H9 (cell line): Measurements from ENCODE around the gene PRKX. TPM values are rescaled to one million over a fixed set of nuclear protein-coding genes. Genes with fewer than 3 reads are reported as not detected.

Experiments used
- DNase-seq: peaks from one replicate; pipeline ENCODE4 v3.0.0-alpha.2; 2017
- H2AFZ ChIP-seq: one replicate; pipeline ENCODE4 v1.6.1; 2013; ENCODE audit warnings: mild to moderate bottlenecking, low read length, control low read depth, moderate library complexity
- H2AK5ac ChIP-seq: 2 replicates; pipeline ENCODE4 v1.6.1; 2013; ENCODE audit warnings: low read length, control low read depth, mixed read lengths; ENCODE audit not compliant: insufficient read length
- H2BK120ac ChIP-seq: one replicate; pipeline ENCODE4 v1.6.1; 2013; ENCODE audit warnings: low read depth, mild to moderate bottlenecking, low read length, control low read depth, inconsistent platforms; ENCODE audit not compliant: poor library complexity, severe bottlenecking
- H2BK12ac ChIP-seq: 2 replicates; pipeline ENCODE4 v1.6.1; 2013; ENCODE audit warnings: low read length, control low read depth, mixed read lengths, low read depth; ENCODE audit not compliant: insufficient read length
- H2BK15ac ChIP-seq: 2 replicates; pipeline ENCODE4 v1.6.1; 2013; ENCODE audit warnings: low read depth, low read length, control low read depth
- H2BK20ac ChIP-seq: one replicate; pipeline ENCODE4 v1.6.1; 2013; ENCODE audit warnings: low read depth, mild to moderate bottlenecking, low read length, control low read depth, inconsistent platforms; ENCODE audit not compliant: poor library complexity, severe bottlenecking
- H2BK5ac ChIP-seq: 2 replicates; pipeline ENCODE4 v1.6.1; 2013; ENCODE audit warnings: low read length, control low read depth, mixed read lengths; ENCODE audit not compliant: insufficient read length
- H3K14ac ChIP-seq: 2 replicates; pipeline ENCODE4 v1.6.1; 2013; ENCODE audit warnings: low read length, control low read depth; ENCODE audit not compliant: insufficient read depth
- H3K18ac ChIP-seq: 2 replicates; pipeline ENCODE4 v1.6.1; 2013; ENCODE audit warnings: low read depth, mild to moderate bottlenecking, mixed read lengths, low read length, control low read depth; ENCODE audit not compliant: insufficient read length
- H3K23ac ChIP-seq: 2 replicates; pipeline ENCODE4 v1.6.1; 2013; ENCODE audit warnings: low read length, control low read depth, mixed read lengths, low read depth; ENCODE audit not compliant: insufficient read length
- H3K23me2 ChIP-seq: 2 replicates; pipeline ENCODE4 v1.6.1; 2013; ENCODE audit warnings: low read depth, mild to moderate bottlenecking, mixed read lengths, low read length, control low read depth; ENCODE audit not compliant: insufficient read length, poor library complexity, severe bottlenecking
- H3K27ac ChIP-seq: 2 replicates; pipeline ENCODE4 v1.5.1; 2013; ENCODE audit warnings: low read length, control low read depth, mixed read lengths, low read depth; ENCODE audit not compliant: insufficient read length
- H3K27me3 ChIP-seq: 2 replicates; pipeline ENCODE4 v1.6.1; 2013; ENCODE audit warnings: low read length, control low read depth, inconsistent platforms; ENCODE audit not compliant: insufficient read depth
- H3K4ac ChIP-seq: 2 replicates; pipeline ENCODE4 v1.6.1; 2013; ENCODE audit warnings: low read depth, mild to moderate bottlenecking, control low read depth, inconsistent platforms, low read length, moderate library complexity
- H3K4me1 ChIP-seq: 2 replicates; pipeline ENCODE4 v1.6.1; 2013; ENCODE audit warnings: low read length, control low read depth, inconsistent platforms; ENCODE audit not compliant: insufficient read depth
- H3K4me2 ChIP-seq: 2 replicates; pipeline ENCODE4 v1.6.1; 2013; ENCODE audit warnings: low read length, control low read depth, mixed read lengths; ENCODE audit not compliant: insufficient read length, insufficient read depth
- H3K56ac ChIP-seq: 2 replicates; pipeline ENCODE4 v1.6.1; 2013; ENCODE audit warnings: low read depth, mild to moderate bottlenecking, mixed read lengths, low read length, control low read depth; ENCODE audit not compliant: insufficient read length
- H3K79me1 ChIP-seq: 2 replicates; pipeline ENCODE4 v1.6.1; 2013; ENCODE audit warnings: low read depth, mild to moderate bottlenecking, moderate library complexity, low read length, control low read depth, inconsistent platforms; ENCODE audit not compliant: insufficient read depth, poor library complexity, severe bottlenecking
- H3K79me2 ChIP-seq: 2 replicates; pipeline ENCODE4 v1.6.1; 2013; ENCODE audit warnings: low read length, control low read depth, inconsistent platforms; ENCODE audit not compliant: insufficient read depth
- H3K9ac ChIP-seq: 2 replicates; pipeline ENCODE4 v1.6.1; 2013; ENCODE audit warnings: low read length, control low read depth, mixed read lengths; ENCODE audit not compliant: insufficient read length; ENCODE audit errors: extremely low read depth
- H3K9me3 ChIP-seq: one replicate; pipeline ENCODE4 v1.6.1; 2013; ENCODE audit warnings: low read depth, low read length, inconsistent platforms; ENCODE audit not compliant: control insufficient read depth
- H3T11ph ChIP-seq: one replicate; pipeline ENCODE4 v1.6.1; 2013; ENCODE audit warnings: mild to moderate bottlenecking, low read length, control low read depth, inconsistent platforms
- H4K20me1 ChIP-seq: one replicate; pipeline ENCODE4 v1.6.1; 2013; ENCODE audit not compliant: control insufficient read depth, insufficient read length, insufficient read depth
- H4K5ac ChIP-seq: 2 replicates; pipeline ENCODE4 v1.6.1; 2013; ENCODE audit warnings: low read depth, mild to moderate bottlenecking, mixed read lengths, low read length, control low read depth; ENCODE audit not compliant: insufficient read length
- H4K8ac ChIP-seq: replicated peaks from 2 replicates; pipeline ENCODE4 v1.6.1; 2013; ENCODE audit warnings: low read length, control low read depth, mixed read lengths, low read depth; ENCODE audit not compliant: insufficient read length
- H4K91ac ChIP-seq: 2 replicates; pipeline ENCODE4 v1.6.1; 2013; ENCODE audit warnings: low read depth, mild to moderate bottlenecking, moderate library complexity, mixed read lengths, low read length, control low read depth; ENCODE audit not compliant: insufficient read length
- H3K27ac Mint-ChIP-seq, 3 experiments: 2 replicates in 2 of 3; 3 replicates in 1 of 3; pipeline ENCODE4 v1.8.0; 2020 to 2021; ENCODE audit warnings: mixed read lengths in 3 of 3, mild to moderate bottlenecking in 1 of 3, moderate library complexity in 1 of 3
- H3K27me3 Mint-ChIP-seq: 2 replicates; pipeline ENCODE4 v1.8.0; 2021; ENCODE audit warnings: low read depth, mild to moderate bottlenecking, moderate library complexity, mixed read lengths
- H3K36me3 Mint-ChIP-seq, 3 experiments: 2 replicates in 2 of 3; 3 replicates in 1 of 3; pipeline ENCODE4 v1.8.0; 2020 to 2021; ENCODE audit warnings: low read depth in 3 of 3, mixed read lengths in 3 of 3; ENCODE audit not compliant: insufficient read depth in 1 of 3
- H3K4me1 Mint-ChIP-seq, 2 experiments: 2 replicates each; pipeline ENCODE4 v1.8.0; 2020; ENCODE audit warnings: mixed read lengths in 2 of 2
- H3K4me3 Mint-ChIP-seq, 2 experiments: 2 replicates in 1 of 2; 3 replicates in 1 of 2; pipeline ENCODE4 v1.8.0; 2020 to 2021; ENCODE audit warnings: mild to moderate bottlenecking in 2 of 2, mixed read lengths in 2 of 2, moderate library complexity in 1 of 2
- H3K9me3 Mint-ChIP-seq, 2 experiments: 2 replicates in 1 of 2; 3 replicates in 1 of 2; pipeline ENCODE4 v1.8.0; 2020; ENCODE audit warnings: mild to moderate bottlenecking in 2 of 2, mixed read lengths in 2 of 2, moderate library complexity in 1 of 2
- WGBS: extraction: QIAGEN DNeasy Blood & Tissue Kit; methylation state at CpG from one replicate; pipeline ENCODE4 v1.1.7; 2013; ENCODE audit warnings: missing lambda C conversion rate, low lambda C conversion rate, mixed read lengths; ENCODE audit not compliant: insufficient read length; ENCODE audit errors: extremely low coverage; 5-methylcytosine and 5-hydroxymethylcytosine counted together
- total RNA-seq: library from RNA; stranded (reverse); gene quantifications from 2 replicates; pipeline ENCODE4 v1.2.1, GENCODE V29; 2021
- TF ChIP-seq, protein P1 (sequence below): fragments of 200-600 bp; sonication (generic); conservative IDR thresholded peaks from 3 replicates; pipeline ENCODE4 v1.8.0; 2021; ENCODE audit warnings: antibody characterized with exemption, mild to moderate bottlenecking

PRKX gene
- total RNA-seq, 1 experiment from 2014 or later = 108 TPM

DNA sequence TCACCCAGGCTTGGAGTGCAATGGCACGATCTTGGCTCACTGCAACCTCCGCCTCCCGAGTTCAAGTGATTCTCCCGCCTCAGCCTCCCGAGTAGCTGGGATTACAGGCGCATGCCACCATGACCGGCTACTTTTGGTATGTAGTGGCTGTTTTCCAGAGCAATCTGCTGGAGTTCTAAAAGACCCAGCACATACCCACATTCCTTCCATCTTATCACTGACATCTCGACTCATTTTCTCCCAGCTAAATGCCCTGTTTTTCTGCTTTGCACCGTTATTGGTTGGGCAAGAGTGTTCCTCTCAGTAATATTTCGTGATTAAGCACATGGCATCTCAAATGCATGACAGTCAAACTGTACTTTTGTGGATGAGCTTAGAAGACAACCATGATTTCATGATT lies 53.7 kb downstream of the PRKX start:
- TF ChIP-seq, protein P1, sequence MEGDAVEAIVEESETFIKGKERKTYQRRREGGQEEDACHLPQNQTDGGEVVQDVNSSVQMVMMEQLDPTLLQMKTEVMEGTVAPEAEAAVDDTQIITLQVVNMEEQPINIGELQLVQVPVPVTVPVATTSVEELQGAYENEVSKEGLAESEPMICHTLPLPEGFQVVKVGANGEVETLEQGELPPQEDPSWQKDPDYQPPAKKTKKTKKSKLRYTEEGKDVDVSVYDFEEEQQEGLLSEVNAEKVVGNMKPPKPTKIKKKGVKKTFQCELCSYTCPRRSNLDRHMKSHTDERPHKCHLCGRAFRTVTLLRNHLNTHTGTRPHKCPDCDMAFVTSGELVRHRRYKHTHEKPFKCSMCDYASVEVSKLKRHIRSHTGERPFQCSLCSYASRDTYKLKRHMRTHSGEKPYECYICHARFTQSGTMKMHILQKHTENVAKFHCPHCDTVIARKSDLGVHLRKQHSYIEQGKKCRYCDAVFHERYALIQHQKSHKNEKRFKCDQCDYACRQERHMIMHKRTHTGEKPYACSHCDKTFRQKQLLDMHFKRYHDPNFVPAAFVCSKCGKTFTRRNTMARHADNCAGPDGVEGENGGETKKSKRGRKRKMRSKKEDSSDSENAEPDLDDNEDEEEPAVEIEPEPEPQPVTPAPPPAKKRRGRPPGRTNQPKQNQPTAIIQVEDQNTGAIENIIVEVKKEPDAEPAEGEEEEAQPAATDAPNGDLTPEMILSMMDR = no peak
- H3K4me2 ChIP-seq = no peak overlapping the region
- H3K4me1 ChIP-seq = no peaks in the 10 kb centered on the region
- H3K9me3 ChIP-seq = no peaks in the 10 kb centered on the region
- Mint-ChIP-seq H3K9me3 (no peaks in the 10 kb centered on the region), H3K4me1 (peaks cover 8 to 22% of the 10 kb centered on the region in 2 experiments; a peak in 3 of 4 replicates), H3K4me3 (no peak overlapping the region), H3K27me3 (no peaks in the 10 kb centered on the region), H3K27ac (peak overlapping the region in 1 of 3 experiments; percentile 31; a peak in 1 of 7 replicates), H3K36me3 (peaks cover 20 to 29% (median 27%) of the 10 kb centered on the region in 3 experiments)
- H2BK120ac ChIP-seq = no peak overlapping the region
- no peak overlapping the region for H2BK12ac ChIP-seq
- no peak overlapping the region for H4K8ac ChIP-seq
- H4K20me1 ChIP-seq = no peaks in the 10 kb centered on the region
- H3K23me2 ChIP-seq = no peaks in the 10 kb centered on the region
- H2BK5ac ChIP-seq = no peak overlapping the region
- no peaks in the 10 kb centered on the region for H3K27me3 ChIP-seq
- H4K91ac ChIP-seq = no peak overlapping the region
- no peak overlapping the region for H3K9ac ChIP-seq
- WGBS = no CpG with 5 or more reads among the region's 10 CpGs
- no peak overlapping the region for H4K5ac ChIP-seq
- H3K14ac ChIP-seq = no peak overlapping the region
- H3K56ac ChIP-seq = no peak overlapping the region
- no peak overlapping the region for H3K4ac ChIP-seq
- no peak overlapping the region for H3K18ac ChIP-seq
- H3K79me2 ChIP-seq = no peaks in the 10 kb centered on the region
- no peak overlapping the region for H2AK5ac ChIP-seq
- no peaks in the 10 kb centered on the region for H3K79me1 ChIP-seq
- H2BK15ac ChIP-seq = no peak overlapping the region
- H3K23ac ChIP-seq = no peak overlapping the region
- H2AFZ ChIP-seq = no peak overlapping the region
- no peak overlapping the region for H3K27ac ChIP-seq
- H2BK20ac ChIP-seq = no peak overlapping the region
- H3T11ph ChIP-seq = no peak overlapping the region
- DNase-seq = no peak
